CD4-positive, alpha-beta T cell treated with Interleukin-15 for 4 hours (primary cell): ENCODE results near the gene ARMH4.
"Not testable (repeated sequence)": the region's sequence is repeated elsewhere in the genome, so short reads cannot be mapped to it uniquely, and the experiment has no call there.

Source experiments
- DNase-seq: peaks from one replicate; pipeline ENCODE4 v3.0.0-alpha.2; 2020; ENCODE audit warnings: low spot score

ARMH4 gene

DNA sequence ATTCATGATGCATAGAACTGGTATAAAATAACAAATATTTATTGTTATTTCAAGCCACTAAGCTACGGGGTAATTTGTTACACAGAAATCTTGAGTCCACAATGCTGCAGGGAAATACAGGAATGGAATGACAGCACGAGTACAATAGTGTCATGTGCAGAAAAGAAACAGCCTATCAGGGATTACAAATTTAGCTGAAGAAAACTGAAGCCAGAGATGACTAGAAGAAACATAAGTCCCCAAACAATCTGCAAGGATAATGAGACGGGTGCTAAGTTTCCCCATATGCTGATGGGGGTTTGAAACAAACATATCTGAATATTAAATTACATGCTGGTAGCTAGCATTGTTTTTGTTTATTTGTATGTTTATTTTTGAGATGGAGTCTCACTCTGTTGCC is 8.9 kb downstream of the ARMH4 start:
- DNase-seq = no peak

DNA sequence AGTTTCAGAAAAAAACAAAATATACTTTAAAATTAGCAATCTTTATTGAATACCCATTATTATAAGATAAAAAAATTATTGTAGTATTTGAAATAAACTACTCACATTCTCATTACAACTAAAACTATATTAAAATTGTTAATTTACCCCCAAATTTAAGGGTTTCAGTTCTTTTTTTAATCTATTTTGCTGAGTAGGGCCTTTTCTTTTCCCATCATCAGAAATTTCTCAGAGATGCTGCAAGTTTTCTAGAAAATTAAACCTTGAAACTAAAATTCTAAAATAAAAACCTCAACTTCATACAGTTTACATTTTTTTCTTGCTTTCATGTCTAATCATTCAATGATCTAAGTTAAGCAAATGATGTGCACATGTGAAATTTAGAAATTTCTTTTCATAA is 10.1 kb downstream of the ARMH4 start:
- DNase-seq = no peak

DNA sequence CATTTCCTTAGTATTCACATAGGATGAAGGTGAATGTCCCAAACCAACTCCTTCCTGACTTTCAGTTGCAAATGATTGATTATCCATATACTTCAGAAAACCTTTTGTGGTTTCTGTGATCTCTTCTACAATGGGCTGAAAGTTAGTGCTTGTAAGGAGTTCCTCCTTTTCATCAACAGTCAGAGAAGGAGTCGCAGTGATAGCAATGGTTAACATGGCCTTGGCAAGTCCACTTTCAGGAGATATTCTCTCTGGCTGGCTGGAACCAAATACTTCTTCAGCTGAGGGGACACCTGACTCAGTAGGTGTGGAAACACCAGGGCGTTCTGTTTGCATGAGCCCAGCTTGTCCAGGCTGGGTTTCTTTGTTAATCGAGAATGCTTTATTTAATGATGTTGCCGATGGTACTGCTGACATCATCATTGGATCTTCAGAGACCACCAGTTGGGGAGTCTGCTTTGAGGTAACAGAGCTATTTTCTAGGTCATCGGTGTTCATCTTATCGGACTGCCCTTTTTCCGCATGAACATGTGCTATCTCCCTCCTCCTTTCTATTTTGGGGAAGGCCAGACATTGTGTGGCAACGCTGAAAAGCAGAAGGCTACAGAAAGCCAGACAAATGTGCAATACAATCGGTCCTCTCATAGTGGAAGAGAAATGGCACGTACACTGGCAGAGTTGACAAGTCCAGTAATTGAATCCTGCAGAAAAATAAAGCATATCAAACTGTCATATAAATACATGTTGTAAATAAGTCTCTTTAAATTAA is 13.1 kb downstream of the ARMH4 start:
- no peak for DNase-seq

GRCh38 chr14:58138031-58138713 is 13.8 kb downstream of the ARMH4 start:
- DNase-seq = no peak

- DNase-seq = no peak
These were observed 18.3 kb downstream of the ARMH4 start for GRCh38 chr14:58133739-58134138.

DNA sequence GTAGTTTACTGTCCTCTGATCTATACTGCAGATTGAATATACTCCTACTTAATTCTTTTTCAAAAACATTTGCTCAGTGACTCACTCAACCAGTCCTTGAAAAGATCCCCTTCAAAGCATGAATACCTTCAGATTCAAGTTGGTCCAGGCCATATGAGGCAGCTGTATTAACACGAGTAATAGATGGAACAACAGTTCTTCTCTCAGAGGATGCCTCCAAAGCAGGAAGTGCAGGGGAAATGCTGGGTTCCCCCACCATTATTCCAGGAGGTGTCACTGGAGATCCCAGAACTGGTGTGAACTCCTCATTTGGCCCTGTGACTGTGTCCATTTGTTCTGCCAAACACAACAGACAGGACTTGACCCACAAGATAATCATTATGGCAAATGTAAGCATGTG is 20.6 kb downstream of the ARMH4 start:
- DNase-seq = no peak

GRCh38 chr14:58130116-58130782 is 21.8 kb downstream of the ARMH4 start:
- no peak for DNase-seq

- no peak for DNase-seq
These were observed 22.8 kb downstream of the ARMH4 start for GRCh38 chr14:58129208-58129607.

DNA sequence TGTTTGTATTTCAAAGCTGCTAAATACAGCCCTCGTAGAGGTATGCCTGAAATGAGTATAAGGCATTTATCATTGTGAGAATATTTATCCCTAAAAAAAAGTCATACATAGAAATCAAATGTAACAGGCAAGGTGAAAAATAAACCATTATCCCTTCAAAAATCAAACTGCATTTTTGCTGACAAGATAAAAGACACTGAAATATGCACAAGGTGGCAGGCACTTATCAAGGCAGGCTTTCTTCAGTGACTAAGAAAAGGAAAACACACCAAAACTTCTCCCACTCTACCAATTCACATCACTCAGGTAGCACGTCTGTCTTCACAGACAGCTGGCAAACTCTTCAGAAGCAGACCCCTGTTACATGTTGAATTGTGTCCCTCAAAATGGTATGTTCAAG is 23.6 kb downstream of the ARMH4 start:
- DNase-seq = no peak

DNA sequence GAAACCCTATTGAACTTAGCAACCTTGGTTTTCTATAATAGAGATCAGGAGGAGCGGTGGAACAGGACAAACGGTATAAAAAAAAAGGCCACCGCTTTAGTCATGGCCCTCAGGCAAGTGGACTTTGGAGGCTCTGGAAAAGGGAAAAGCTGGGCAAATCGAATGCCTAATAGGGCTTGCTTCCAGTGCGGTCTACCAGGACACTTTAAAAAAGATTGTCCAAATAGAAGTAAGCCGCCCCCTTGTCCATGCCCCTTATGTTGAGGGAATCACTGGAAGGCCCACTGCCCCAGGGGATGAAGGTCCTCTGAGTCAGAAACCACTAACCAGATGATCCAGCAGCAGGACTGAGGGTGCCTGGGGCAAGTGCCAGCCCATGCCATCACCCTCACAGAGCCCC is 29.5 kb downstream of the ARMH4 start:
- not testable (repeated sequence) for DNase-seq

DNA sequence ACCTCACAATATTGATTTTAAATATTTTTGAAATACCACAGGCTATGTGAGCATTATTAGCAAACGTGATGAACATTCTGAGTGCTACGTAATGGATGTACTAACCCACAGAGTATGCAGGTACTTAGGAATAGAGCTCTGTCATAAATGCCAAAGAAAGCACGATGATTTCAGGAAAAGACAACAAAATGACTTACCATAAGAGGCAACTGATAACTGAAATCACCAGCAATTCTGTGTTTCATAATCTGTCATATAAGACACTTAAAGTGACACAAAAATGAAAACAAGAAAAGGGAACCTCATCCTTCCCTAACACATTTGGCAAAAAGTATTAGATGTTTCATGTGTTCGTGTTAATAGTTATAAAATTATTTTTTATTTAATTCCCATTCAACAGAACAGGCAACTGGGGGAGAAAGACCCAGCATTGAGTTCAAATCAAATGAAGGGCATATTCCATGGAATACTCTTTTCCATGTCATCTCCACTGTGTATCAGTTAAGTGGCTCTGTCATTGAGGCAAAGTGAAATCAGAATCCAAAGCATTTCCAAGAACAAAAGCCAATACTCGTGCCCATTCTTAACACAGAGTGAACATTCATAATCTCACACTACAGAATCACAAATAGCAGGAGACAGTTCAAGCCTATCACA is 30.4 kb downstream of the ARMH4 start:
- DNase-seq = no peak

GRCh38 chr14:58119381-58119780 is 32.6 kb downstream of the ARMH4 start:
- no peak for DNase-seq

- DNase-seq = no peak
These were observed 33.8 kb downstream of the ARMH4 start for GRCh38 chr14:58118097-58118815.

- no peak for DNase-seq
These were observed 42.3 kb downstream of the ARMH4 start for GRCh38 chr14:58109744-58110143.

DNA sequence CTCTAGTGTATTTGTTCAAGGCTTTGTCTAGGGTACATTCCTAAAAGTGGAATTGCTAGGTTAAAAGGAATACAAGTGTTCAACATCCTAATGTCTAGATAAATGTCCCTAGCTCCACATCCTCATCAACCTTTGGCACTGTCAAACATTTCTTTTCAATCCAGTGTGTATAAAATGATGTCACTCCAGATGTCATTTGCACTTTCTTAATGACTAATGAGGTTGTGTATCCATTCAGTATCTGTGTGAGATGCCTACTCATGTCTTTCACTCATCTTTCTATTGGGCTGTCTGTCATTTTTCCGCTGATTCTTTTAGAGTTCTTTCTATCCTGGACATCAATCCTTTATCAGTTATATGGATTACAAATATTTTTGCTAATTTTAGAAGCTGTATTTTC is 43.3 kb downstream of the ARMH4 start:
- DNase-seq = no peak

DNA sequence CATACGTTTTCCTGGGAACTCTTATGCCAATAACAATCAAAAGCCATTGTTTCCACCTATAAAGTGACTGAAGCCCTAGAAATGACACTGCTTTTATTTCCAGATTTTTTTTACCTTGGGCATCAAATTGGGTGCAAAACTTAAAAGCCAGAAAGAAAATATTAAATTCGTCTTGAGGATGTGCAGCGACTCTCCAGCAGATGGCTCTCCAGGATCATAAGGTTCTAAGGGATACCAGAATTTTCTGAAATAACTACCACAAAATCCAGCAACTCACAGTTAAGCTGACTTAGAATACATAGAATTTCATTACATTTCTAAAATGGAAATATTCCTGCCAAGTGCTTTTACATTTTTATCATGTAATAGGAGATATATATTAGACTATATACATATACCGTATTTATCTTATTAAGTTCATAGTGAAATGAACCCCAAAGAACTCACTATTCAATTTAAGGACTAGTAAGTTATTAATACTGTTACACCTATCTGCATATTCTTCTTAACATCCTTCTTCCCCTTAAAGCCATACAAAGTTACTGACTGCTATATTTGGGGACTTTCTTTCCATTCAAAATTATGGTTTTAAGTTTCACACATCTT is 44.0 kb downstream of the ARMH4 start:
- DNase-seq = peak; percentile 21

DNA sequence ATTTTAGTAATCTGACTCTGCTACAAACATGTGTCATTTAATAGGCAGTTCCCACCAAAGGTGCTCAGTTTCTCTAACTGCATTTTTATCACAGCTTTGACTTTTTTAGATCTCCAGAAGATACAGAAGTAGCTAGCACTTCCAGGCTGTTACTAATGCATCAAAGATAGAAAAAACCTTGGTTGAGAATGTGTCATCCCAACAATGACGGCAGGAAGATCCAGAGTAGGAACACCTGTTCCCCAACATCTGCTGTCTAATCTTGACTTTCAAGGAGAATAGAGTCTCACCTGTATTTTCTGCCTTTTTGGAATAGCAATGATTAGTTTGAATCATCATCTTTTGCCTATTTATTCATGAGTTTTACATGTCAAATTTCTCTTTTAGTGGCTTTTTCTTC is 45.0 kb downstream of the ARMH4 start:
- no peak for DNase-seq

DNA sequence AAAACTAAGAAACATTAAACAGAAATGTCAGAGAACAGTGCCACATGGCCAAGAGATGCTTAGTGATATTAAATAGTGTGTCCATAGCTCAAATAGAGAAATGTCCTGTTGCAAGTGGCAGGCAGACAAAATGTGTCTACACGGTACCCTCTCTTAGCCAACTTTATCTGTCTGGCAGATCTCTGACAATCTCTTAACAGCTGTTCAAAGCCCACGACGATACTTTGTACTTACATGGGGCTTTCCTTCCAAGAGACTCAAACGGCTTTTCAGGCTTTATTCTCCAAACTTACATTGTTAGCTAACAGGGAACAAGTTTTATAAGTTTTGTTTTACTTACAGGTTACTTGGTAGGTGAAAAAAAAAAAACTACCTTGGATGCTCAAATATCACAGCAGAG is 45.6 kb downstream of the ARMH4 start:
- no peak for DNase-seq

- no peak for DNase-seq
These were observed 47.2 kb downstream of the ARMH4 start for GRCh38 chr14:58104808-58105207.

DNA sequence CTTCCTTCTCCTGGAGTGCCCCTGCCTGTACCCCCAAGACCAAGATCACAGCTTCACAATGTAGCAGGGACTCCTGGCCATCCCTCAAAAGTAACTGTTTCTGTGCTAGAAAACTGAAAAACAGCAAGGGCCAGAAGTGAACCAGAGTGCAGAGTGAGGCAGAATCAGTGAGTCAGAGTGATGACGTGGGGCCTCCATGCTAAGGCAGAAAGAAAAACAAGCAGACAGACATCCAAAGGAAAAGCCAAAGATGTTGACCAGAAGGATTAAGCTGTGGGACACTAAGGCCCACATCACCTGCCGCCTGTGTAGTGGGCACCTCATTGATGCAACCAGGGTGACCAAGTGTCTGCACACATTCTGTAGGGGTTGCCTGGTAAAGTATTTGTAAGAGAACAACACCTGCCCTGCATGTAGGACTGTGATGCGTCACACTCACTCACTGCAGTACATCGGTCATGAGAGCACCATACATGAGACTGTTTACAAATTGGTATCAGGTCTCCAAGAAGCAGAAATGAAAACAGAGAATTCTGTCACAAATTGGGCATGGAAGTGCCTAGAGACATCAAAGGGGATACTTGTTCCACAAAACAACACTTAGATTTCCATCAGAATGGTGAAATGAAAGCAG is 51.2 kb downstream of the ARMH4 start:
- DNase-seq = no peak

GRCh38 chr14:58099682-58100081 is 52.3 kb downstream of the ARMH4 start:
- no peak for DNase-seq
